Kidney (tissue), 14 donors: ENCODE results near the gene SPATA7. TPM values are rescaled to one million over a fixed set of nuclear protein-coding genes. Genes with fewer than 3 reads are reported as not detected.

Experiments used
- DNase-seq, 5 donors: peaks; one replicate each; pipeline ENCODE4 v3.0.0-alpha.2; 2013 to 2020
- FAIRE-seq: peaks from 2 replicates; lab custom pipeline; 2012; peaks lifted over from hg19 to GRCh38; lab: Jason Lieb, UNC
- H3K27ac ChIP-seq, 2 donors: one replicate each; pipeline ENCODE4 v1.7.0; 2013; ENCODE audit warnings: low read depth in 2 of 2, low read length in 2 of 2, inconsistent platforms in 1 of 2
- H3K27me3 ChIP-seq: one replicate; pipeline ENCODE4 v1.7.1; 2013; ENCODE audit warnings: low read length, inconsistent platforms; ENCODE audit not compliant: control insufficient read depth, insufficient read depth
- H3K36me3 ChIP-seq, 3 donors: one replicate each; pipeline versions ENCODE4 v1.7.0 to v1.7.1; 2013; ENCODE audit warnings: low read length in 3 of 3, control low read depth in 1 of 3, inconsistent platforms in 1 of 3; ENCODE audit not compliant: insufficient read depth in 3 of 3, control insufficient read depth in 2 of 3
- H3K4me1 ChIP-seq, 3 donors: one replicate each; pipeline versions ENCODE4 v1.7.0 to v1.7.1; 2013; ENCODE audit warnings: low read length in 3 of 3, inconsistent platforms in 1 of 3, low read depth in 1 of 3; ENCODE audit not compliant: control insufficient read depth in 2 of 3, insufficient read depth in 2 of 3
- H3K4me3 ChIP-seq, 3 donors: one replicate each; pipeline versions ENCODE4 v1.7.0 to v1.8.1; 2013; ENCODE audit warnings: low read length in 3 of 3, control low read depth in 1 of 3, inconsistent platforms in 1 of 3
- H3K9ac ChIP-seq, 3 donors: one replicate each; pipeline versions ENCODE4 v1.7.0 to v1.7.1; 2013; ENCODE audit warnings: low read length in 3 of 3, control low read depth in 1 of 3, inconsistent platforms in 1 of 3
- H3K9me3 ChIP-seq, 3 donors: one replicate each; pipeline versions ENCODE4 v1.7.0 to v1.7.1; 2013; ENCODE audit warnings: low read length in 3 of 3, control low read depth in 1 of 3, inconsistent platforms in 1 of 3; ENCODE audit not compliant: control insufficient read depth in 2 of 3, insufficient read depth in 1 of 3
- intact Hi-C: fragments of 100-400 bp; cut with DNase I; formaldehyde crosslinking; loops from one replicate; pipeline ENCODE4 v1.11.1; 2022
- polyA plus RNA-seq: library from polyadenylated mRNA; stranded (reverse); fragments of 350-450 nt; fragmentation: Illumina TruSeq; extraction: RNeasy Lipid Tissue Mini Kit (QIAGEN cat#74804); gene quantifications from one replicate; pipeline ENCODE4 v1.2.3, GENCODE V29; 2014; ENCODE audit warnings: low read depth, low replicate concordance; ENCODE audit not compliant: insufficient read depth
- total RNA-seq: library from RNA; stranded (reverse); fragmentation: NEBNext Ultra II Directional; extraction: Animal tissue kit (Norgen Biotek cat#: 25700); gene quantifications from one replicate; pipeline ENCODE4 v1.2.1, GENCODE V29; 2021
- TF ChIP-seq, protein P1 (sequence below): IDR thresholded peaks from 3 replicates; pipeline ENCODE4 v1.5.1; 2012; ENCODE audit warnings: mild to moderate bottlenecking, moderate library complexity, borderline replicate concordance; ENCODE audit not compliant: insufficient read depth; ENCODE audit errors: extremely low read depth
- donor health status: control.
- donor health status: control.
- donor health status: control.
- donor health status: control.
- donor health status: control.
- donor health status: DM: yes; HTN: yes; CAD: no.
- donor health status: Normal renal cell carcinoma (clear cell type).

The SPATA7 gene
- total and polyA plus RNA-seq, 2 donors from 2014 or later, result 14.0 to 17.4 TPM

DNA sequence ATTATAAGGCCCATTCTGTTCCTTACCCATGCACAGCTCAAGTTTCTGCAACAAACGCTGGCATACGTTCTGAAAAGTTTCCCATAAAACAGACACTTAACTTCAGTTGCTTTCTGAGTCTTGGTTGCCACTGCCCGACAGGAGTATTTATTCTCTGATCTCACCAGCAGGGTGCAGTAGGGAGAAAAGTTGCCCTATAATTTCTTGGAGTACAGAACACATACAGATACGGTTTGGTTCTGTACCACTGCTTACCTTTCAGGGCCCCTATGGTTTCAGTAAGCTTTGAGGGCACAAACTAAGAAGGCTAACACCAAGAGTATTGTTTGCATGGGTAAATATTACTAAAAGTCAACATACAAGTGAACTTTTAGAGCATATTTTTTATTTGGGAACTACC lies 77.9 kb downstream of the SPATA7 start:
- peaks cover 0 to 24% (median 6%) of the 10 kb centered on the region in 3 donors for H3K36me3 ChIP-seq

DNA sequence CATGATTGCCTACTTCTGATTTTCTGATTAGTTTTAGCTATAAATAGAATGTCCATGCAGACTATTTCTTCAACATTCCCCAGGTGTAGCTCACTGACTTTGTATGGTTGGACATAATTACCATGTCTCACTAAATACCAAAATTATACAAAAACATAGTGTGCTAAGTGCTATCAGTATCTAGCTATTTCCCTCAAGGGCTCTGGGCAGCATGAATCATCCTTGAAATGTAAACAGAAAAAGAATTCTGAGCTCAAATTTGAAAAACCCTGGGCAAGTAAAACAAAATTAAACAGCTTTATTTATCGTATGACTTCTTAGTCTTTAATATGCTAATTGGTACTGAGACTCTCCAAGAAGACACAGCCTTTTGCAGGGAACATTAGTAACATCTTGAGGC lies 82.9 kb downstream of the SPATA7 start:
- no peak overlapping the region for H3K4me3 ChIP-seq
- intact Hi-C loops, result no loop called here
- no peaks in the 10 kb centered on the region for H3K4me1 ChIP-seq
- H3K9ac ChIP-seq, result no peak overlapping the region
- TF ChIP-seq, protein P1, sequence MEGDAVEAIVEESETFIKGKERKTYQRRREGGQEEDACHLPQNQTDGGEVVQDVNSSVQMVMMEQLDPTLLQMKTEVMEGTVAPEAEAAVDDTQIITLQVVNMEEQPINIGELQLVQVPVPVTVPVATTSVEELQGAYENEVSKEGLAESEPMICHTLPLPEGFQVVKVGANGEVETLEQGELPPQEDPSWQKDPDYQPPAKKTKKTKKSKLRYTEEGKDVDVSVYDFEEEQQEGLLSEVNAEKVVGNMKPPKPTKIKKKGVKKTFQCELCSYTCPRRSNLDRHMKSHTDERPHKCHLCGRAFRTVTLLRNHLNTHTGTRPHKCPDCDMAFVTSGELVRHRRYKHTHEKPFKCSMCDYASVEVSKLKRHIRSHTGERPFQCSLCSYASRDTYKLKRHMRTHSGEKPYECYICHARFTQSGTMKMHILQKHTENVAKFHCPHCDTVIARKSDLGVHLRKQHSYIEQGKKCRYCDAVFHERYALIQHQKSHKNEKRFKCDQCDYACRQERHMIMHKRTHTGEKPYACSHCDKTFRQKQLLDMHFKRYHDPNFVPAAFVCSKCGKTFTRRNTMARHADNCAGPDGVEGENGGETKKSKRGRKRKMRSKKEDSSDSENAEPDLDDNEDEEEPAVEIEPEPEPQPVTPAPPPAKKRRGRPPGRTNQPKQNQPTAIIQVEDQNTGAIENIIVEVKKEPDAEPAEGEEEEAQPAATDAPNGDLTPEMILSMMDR, result no peak
- FAIRE-seq, result no peak
- peaks cover 6 to 36% (median 13%) of the 10 kb centered on the region in 3 donors for H3K36me3 ChIP-seq
- H3K9me3 ChIP-seq, result no peaks in the 10 kb centered on the region
- H3K27ac ChIP-seq, result no peak overlapping the region
- no peak for DNase-seq
- H3K27me3 ChIP-seq, result no peaks in the 10 kb centered on the region

More for the DNA sequence above, 77.9 kb downstream of the SPATA7 start:
- TF ChIP-seq, protein P1, result peak; percentile 34
- Histone ChIP-seq H3K27ac (no peak overlapping the region), H3K4me3 (no peak overlapping the region), H3K27me3 (no peaks in the 10 kb centered on the region), H3K9me3 (no peaks in the 10 kb centered on the region), H3K9ac (no peak overlapping the region), H3K4me1 (no peaks in the 10 kb centered on the region)
- no peak for FAIRE-seq
- peak in 1 of 5 donors; percentile 3 for DNase-seq
- intact Hi-C loops, result no loop called here

DNA sequence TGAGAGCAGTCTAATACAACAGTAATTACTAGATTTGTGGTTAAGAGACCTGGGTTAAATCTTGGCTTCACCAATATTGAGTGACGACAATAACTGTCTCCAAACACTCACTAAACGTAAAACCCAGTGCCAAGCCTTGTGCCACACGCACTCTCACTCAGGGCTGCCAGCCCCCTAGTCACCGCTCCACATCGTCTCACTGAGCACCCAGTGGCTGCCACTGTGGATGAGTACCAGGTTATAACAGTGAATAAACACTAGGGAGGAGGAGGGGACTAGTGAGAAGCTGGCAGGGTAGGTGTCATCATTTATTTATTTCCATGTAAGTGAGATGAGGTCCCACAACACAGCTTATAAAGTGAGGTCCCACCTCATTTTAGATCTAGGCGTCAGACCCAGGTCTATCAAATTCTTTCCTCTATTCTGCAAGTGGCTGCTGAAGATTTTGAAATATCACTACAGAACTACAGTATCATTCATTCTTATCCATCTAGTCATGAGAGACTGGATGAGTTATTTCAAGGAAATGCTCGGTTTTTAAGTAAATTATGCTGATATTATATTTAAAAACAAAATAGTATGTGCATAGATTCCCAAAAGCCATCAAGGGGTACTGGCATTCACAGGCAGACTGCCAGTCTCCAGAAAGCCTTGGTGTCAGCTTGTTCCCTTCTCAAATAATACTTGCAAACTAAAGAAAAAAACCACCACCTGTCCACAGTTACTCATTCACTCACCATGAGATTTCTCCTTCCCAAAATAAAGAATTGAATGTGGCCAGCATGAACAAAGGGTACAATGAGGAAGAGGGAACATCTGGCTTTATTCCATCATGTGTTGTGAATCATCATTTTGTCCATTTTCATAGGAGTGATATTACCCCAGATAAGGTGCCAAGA lies 85.3 kb downstream of the SPATA7 start:
- no peak overlapping the region for H3K27ac ChIP-seq
- H3K36me3 ChIP-seq, result peaks cover 6 to 36% (median 13%) of the 10 kb centered on the region in 3 donors
- H3K27me3 ChIP-seq, result no peaks in the 10 kb centered on the region
- no peak overlapping the region for H3K4me3 ChIP-seq
- TF ChIP-seq, protein P1, result no peak
- H3K9ac ChIP-seq, result no peak overlapping the region
- no peaks in the 10 kb centered on the region for H3K9me3 ChIP-seq
- no peaks in the 10 kb centered on the region for H3K4me1 ChIP-seq
- no peak for FAIRE-seq
- intact Hi-C loops, result no loop called here
- DNase-seq, result no peak
